ENCODE data around the gene RHBDL3. TPM values are rescaled to one million over a fixed set of nuclear protein-coding genes. Genes with fewer than 3 reads are reported as not detected.

The RHBDL3 gene
- total RNA-seq, 2 experiments from 2014 or later = 0.15 TPM; not detected in 1

DNA sequence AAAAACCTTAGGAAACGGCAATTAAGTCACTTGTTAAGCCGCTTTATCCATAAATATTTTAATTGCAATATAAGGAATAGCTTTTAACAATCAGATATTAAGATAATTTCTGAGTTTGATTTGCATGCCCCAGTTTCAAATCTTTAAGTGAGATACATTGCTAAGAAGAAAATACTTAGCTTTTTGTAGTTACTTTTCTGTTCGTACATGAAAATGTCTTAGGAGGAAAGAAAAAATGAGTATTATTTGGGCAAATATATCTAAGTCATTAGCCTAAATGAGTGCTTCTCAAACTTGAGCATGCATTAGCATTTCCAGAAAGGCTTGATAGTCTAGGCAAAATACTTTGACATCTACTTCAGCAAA lies 90.7 kb downstream of the RHBDL3 start:
- H3K9me2 ChIP-seq (ENCODE audit: insufficient read depth, low read length) = no peaks in the 10 kb centered on the region
- peaks cover 97% of the 10 kb centered on the region for H3K36me3 ChIP-seq (ENCODE audit: insufficient read depth, low read length)
- H3K4me3 ChIP-seq (ENCODE audit: low read depth, low read length, poor library complexity, severe bottlenecking) = no peak overlapping the region
- DNase-seq (ENCODE audit: low spot score) = no peak
- peaks cover 97% of the 10 kb centered on the region for H3K79me2 ChIP-seq (ENCODE audit: insufficient read depth, low read depth, low read length)
- no peak overlapping the region for H3K4me2 ChIP-seq (ENCODE audit: low read length)
- H2AFZ ChIP-seq (ENCODE audit: low read length) = no peak overlapping the region
- TF ChIP-seq EZH2phosphoT487 (IDR thresholded peaks at IDR 0.05; ENCODE audit: borderline replicate concordance, low read depth, low read length) = no peak
- TF ChIP-seq, protein P1, sequence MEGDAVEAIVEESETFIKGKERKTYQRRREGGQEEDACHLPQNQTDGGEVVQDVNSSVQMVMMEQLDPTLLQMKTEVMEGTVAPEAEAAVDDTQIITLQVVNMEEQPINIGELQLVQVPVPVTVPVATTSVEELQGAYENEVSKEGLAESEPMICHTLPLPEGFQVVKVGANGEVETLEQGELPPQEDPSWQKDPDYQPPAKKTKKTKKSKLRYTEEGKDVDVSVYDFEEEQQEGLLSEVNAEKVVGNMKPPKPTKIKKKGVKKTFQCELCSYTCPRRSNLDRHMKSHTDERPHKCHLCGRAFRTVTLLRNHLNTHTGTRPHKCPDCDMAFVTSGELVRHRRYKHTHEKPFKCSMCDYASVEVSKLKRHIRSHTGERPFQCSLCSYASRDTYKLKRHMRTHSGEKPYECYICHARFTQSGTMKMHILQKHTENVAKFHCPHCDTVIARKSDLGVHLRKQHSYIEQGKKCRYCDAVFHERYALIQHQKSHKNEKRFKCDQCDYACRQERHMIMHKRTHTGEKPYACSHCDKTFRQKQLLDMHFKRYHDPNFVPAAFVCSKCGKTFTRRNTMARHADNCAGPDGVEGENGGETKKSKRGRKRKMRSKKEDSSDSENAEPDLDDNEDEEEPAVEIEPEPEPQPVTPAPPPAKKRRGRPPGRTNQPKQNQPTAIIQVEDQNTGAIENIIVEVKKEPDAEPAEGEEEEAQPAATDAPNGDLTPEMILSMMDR (conservative IDR thresholded peaks at IDR 0.05; ENCODE audit: low read length) = no peak
- H3K9me3 ChIP-seq (ENCODE audit: low read length) = no peaks in the 10 kb centered on the region
- BruUV-seq (replicated peaks) = no TSS peak
- ChIA-PET CTCF (ENCODE audit: unreplicated experiment) (no interaction called here), POLR2A (no interaction called here)
- no peak overlapping the region for H3K27ac ChIP-seq (ENCODE audit: low read depth, low read length, poor library complexity, severe bottlenecking)
- H4K20me1 ChIP-seq (ENCODE audit: insufficient read depth, low read length) = peaks cover 63% of the 10 kb centered on the region
- peaks cover 38% of the 10 kb centered on the region for H3K4me1 ChIP-seq (ENCODE audit: insufficient read depth, low read length, poor library complexity, severe bottlenecking)
- intact Hi-C loops (cut with micrococcal nuclease; ENCODE audit: unreplicated experiment) = no loop called here

DNA sequence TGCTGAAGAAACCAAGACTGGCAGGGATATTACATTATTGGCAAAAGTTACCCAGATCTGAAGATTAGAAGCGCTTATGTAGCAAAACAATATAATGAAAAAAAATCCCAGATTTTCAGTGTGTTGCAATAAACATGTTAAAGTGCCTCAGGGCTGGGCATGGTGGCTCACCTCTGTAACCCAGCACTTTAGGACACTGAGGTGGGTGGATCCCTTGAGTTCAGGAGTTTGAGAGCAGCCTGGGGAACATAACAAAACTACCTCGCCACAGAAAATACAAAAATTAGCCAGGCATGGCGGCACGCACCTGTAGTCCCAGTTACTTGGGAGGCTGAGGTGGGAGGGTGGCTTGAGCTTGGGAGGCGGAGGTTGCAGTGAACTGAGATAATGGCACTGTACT lies 91.1 kb downstream of the RHBDL3 start:
- Histone ChIP-seq H3K4me2 (ENCODE audit: low read length) (no peak overlapping the region), H3K9me3 (ENCODE audit: low read length) (no peaks in the 10 kb centered on the region), H3K36me3 (ENCODE audit: insufficient read depth, low read length) (peaks cover 97% of the 10 kb centered on the region), H3K27ac (ENCODE audit: low read depth, low read length, poor library complexity, severe bottlenecking) (no peak overlapping the region), H3K79me2 (ENCODE audit: insufficient read depth, low read depth, low read length) (peaks cover 97% of the 10 kb centered on the region), H3K4me3 (ENCODE audit: low read depth, low read length, poor library complexity, severe bottlenecking) (no peak overlapping the region), H3K9me2 (ENCODE audit: insufficient read depth, low read length) (no peaks in the 10 kb centered on the region), H4K20me1 (ENCODE audit: insufficient read depth, low read length) (peaks cover 61% of the 10 kb centered on the region), H2AFZ (ENCODE audit: low read length) (no peak overlapping the region), H3K4me1 (ENCODE audit: insufficient read depth, low read length, poor library complexity, severe bottlenecking) (peaks cover 34% of the 10 kb centered on the region)
- intact Hi-C loops (cut with micrococcal nuclease; ENCODE audit: unreplicated experiment) = no loop called here
- TF ChIP-seq, protein P1 (conservative IDR thresholded peaks at IDR 0.05; ENCODE audit: low read length) = no peak
- no peak for TF ChIP-seq EZH2phosphoT487 (IDR thresholded peaks at IDR 0.05; ENCODE audit: borderline replicate concordance, low read depth, low read length)
- DNase-seq (ENCODE audit: low spot score) = no peak
- POLR2A ChIA-PET = no interaction called here
- CTCF ChIA-PET (ENCODE audit: unreplicated experiment) = no interaction called here
- no TSS peak for BruUV-seq (replicated peaks)

DNA sequence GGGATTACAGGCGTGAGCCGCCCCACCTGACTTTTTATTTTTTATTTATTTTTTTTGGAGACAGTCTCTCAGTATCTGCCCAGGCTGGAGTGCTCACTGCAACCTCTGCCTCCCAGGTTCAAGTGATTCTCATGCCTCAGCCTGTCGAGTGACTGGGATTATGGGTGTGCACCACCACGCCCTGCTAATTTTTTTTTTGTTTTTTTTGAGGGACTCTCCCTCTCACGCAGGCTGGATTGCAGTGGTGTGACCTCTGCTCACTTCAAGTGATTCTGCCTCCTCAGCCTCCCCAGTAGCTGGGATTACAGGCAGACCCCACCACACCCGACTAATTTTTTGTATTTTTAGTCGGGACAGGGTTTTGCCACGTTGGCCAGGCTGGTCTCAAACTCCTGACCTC lies 92.0 kb downstream of the RHBDL3 start:
- no peak for TF ChIP-seq EZH2phosphoT487 (IDR thresholded peaks at IDR 0.05; ENCODE audit: borderline replicate concordance, low read depth, low read length)
- TF ChIP-seq, protein P1 (conservative IDR thresholded peaks at IDR 0.05; ENCODE audit: low read length) = no peak
- Histone ChIP-seq H4K20me1 (ENCODE audit: insufficient read depth, low read length) (peaks cover 53% of the 10 kb centered on the region), H3K27ac (ENCODE audit: low read depth, low read length, poor library complexity, severe bottlenecking) (no peak overlapping the region), H3K4me1 (ENCODE audit: insufficient read depth, low read length, poor library complexity, severe bottlenecking) (peaks cover 25% of the 10 kb centered on the region), H3K36me3 (ENCODE audit: insufficient read depth, low read length) (peaks cover 97% of the 10 kb centered on the region), H3K9me3 (ENCODE audit: low read length) (no peaks in the 10 kb centered on the region), H3K79me2 (ENCODE audit: insufficient read depth, low read depth, low read length) (peaks cover 97% of the 10 kb centered on the region), H3K9me2 (ENCODE audit: insufficient read depth, low read length) (no peaks in the 10 kb centered on the region), H3K4me3 (ENCODE audit: low read depth, low read length, poor library complexity, severe bottlenecking) (no peak overlapping the region), H2AFZ (ENCODE audit: low read length) (no peak overlapping the region), H3K4me2 (ENCODE audit: low read length) (no peak overlapping the region)
- intact Hi-C loops (cut with micrococcal nuclease; ENCODE audit: unreplicated experiment) = no loop called here
- no TSS peak for BruUV-seq (replicated peaks)
- no peak for DNase-seq (ENCODE audit: low spot score)
- CTCF ChIA-PET (ENCODE audit: unreplicated experiment) = no interaction called here
- POLR2A ChIA-PET = interaction anchor here (0.6 kb wide), 1 partner anchor 47 kb away, joined by 3 read pairs; no protein-coding TSS in a partner anchor

Data from OCI-LY7 (cell line).